Bone marrow (tissue), 2 donors: Measurements from ENCODE around the gene CCDC142.
A peak's percentile ranks its signal among the peaks of the same experiment; 100 is the strongest.
"Not testable (repeated sequence)": the region's sequence is repeated elsewhere in the genome, so short reads cannot be mapped to it uniquely, and the experiment has no call there.

Experiments used
- DNase-seq, 2 donors: peaks; one replicate each; lab custom pipeline; 2025; lab: John Stamatoyannopoulos, UW

The CCDC142 gene

DNA sequence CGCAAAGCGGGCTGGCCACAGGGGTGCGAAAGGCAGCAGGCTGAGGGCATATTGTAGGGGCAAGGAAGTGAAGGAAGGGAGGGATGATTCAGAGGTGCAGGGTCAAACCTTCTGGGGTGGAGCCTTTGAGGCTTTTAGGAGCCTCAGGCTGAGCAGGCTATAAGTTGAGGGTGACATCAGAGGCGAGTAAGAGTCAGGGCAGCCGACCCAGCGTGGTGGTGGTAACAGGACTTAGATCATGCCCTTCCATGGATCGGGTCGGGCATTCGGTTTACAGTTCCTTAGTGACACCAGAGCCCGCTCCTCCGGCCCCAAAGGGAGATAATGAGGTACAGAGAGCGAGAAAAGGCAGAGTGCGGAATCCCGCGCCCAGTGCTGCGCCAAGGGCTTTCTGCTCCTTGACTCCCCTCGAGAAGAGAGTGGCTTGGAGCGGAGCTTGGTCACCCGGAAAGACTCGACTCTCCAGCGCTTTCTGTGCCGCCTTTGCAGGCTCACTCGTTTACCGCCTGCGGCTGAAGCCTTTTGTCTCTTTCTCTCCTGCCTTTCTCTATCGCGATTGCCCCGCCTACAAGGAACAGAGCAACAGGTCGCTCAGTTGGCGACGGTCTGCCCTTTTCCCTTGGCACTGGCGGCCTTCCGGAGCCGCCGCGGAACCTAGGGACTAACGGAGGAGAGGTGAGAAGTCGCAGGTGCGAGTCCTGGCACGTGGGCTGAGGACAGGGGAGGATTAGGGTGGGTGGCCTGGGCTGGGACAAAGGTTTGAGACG lies 15.9 kb upstream of the CCDC142 start:
- peak; percentile 21 to 43 for DNase-seq

DNA sequence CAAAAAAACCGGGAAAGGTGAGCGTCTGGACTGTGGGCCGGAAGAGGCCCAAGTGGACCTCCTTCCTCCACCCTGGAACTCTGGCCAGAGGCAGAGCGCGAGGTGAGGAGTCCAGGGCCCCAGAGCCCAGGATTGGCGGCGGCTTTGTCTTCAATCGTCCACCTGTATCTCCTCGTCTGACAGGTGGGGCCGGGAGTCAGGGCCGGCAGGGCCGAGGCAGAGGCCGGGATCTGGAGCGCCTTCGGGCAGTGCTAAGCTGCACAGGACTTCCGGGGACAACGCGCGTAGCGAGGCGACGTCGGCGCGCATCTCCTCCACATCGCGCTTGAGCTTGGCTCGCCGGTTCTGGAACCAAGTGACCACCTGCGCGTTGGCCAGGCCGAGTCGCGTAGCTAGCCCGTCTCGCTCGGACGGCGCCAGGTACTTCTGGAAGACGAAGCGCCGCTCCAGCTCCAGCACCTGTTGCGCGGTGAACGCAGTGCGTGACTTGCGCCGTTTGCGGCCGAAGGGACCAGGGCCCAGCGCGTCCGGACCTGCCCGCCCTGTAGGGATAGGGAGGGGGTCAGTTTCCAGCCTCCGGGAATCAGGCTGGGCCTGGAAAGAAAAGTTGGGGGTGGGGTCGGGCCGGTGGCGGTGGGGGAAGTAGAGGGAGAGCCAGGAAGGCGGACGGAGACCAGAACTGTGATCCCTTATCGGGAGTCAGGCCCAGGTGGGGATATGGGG lies 15.1 kb upstream of the CCDC142 start:
- DNase-seq: no peak

DNA sequence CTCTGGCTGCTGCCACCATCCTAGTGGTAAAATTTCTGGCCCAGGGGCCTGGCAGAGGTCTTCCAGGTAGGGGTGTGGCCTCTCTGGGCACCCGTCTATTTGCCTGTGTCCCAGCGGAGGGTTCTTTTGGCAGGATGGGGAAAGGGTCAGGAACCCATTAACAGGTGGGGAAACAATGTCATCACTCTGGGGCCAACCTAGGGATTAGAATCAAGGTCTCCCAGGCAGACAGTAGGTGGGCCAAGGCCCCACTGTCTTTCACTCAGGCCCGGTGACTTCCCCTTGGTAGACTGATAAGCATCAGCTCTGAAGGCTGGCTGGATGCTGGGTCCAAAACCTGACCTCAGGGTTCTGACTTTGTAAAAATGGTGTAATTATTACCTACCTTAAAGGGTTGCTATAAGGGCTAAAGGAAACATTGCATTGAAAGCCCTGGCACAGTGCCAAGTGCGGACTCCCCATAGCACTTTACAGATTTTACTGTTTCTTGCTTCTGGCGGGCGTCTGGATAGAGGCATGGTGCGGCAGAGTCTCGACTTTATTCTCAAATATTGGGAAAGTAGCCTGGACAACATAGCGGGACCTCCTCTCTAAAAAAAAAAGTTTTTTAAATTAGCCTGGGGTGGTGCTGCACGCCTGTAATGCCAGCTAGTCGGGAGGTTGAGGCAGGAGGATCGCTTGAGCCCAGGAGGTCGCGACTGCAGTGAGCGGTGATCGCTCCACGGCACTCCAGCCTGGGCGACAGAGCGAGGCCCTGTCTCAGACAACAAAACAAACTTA lies 14.4 kb upstream of the CCDC142 start:
- DNase-seq: no peak

DNA sequence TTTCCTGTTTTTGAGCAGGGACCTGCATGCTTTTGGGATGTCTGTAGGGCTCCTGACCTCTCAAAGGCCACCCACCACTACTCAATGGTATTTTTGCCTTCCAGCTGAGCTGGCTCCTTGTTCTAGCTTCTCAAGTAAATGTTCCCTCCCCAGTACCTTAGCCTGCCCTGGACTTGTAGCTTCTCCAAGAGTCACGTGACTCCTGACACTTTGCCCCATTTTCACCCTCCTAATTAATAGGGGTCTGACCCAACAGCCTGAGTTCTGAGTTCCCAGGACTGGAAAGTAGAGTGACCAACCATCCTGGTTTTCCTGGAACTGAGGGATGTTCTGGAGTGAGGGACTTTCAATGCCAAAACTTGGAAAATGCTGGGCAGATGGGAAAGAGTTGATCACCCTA lies 12.6 kb upstream of the CCDC142 start:
- DNase-seq: no peak

DNA sequence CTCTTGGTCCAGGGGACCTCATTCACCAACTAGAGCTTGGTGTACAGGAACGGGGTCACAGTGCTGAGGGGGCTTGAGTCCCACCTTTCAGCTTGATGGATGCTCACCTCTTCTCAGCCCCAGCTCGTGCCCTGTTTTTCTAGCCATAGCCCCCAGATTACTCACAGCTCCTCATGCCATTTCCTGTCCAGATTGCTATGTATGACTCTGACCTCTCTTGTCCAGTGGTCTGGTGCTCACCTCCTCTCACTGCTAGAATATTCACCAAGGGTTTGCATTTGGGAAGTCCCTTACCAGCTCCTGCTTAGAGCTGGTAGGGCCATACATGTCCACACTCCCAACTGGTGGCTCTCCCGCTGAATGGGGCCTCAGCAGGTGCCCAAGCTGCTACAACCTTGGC lies 10.7 kb upstream of the CCDC142 start:
- DNase-seq: no peak

DNA sequence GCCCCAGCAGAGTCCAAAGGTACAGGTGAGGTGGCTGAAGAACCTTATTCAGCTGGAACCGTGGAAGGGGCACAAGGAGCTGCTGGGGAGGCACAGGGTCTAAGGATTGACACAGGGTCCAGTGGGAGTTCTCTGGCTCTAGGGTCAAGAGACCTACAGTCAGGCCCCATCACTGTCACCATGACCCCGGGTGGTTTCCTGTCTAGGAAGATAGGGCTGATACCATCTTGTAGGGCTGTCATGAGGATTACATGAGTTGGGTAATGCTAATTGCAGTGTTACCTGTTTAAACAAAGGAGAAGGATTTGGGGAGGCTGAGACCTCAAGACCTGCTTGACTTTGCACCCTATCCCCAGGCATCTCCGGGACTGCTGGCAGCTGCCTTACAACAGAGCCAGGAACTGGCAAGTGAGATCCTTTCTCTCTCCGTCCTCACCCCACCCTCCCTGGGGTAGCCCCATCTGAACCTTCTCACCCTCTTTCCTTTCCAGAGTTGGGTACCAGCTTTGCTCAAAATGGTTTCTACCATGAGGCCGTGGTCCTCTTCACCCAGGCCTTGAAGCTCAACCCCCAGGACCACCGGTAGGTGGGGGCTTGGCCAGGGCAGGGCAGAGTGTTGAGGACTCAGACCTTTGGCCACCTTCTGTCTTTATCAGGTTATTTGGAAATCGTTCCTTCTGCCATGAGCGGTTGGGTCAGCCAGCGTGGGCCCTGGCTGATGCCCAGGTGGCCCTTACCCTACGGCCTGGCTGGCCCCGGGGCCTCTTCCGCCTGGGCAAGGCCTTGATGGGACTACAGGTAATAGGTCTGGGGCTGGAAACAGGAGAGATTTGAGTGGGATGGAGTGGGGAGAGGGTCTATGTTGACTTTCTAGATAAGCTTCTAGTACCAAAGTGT lies 9.1 kb upstream of the CCDC142 start:
- no peak for DNase-seq

DNA sequence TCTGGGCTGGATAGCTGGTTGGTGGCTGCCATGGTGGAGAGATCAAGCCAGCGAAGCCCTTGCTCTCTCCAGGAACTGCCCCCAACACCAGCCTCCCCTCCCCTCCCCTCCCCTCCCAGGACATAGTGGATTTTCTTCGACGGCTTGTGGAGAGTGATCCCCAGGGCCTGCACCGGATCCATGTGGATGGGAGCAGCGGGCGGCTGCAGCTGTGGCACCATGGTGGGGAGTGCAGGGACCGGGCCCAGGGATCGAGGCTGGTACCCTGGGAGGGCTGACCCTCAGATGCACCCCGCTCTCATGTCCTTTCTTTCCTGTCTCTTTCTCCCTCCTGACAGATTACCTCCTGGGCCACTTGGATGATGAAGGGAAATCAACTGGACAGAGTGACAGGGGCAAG lies 7.1 kb upstream of the CCDC142 start:
- no peak for DNase-seq

DNA sequence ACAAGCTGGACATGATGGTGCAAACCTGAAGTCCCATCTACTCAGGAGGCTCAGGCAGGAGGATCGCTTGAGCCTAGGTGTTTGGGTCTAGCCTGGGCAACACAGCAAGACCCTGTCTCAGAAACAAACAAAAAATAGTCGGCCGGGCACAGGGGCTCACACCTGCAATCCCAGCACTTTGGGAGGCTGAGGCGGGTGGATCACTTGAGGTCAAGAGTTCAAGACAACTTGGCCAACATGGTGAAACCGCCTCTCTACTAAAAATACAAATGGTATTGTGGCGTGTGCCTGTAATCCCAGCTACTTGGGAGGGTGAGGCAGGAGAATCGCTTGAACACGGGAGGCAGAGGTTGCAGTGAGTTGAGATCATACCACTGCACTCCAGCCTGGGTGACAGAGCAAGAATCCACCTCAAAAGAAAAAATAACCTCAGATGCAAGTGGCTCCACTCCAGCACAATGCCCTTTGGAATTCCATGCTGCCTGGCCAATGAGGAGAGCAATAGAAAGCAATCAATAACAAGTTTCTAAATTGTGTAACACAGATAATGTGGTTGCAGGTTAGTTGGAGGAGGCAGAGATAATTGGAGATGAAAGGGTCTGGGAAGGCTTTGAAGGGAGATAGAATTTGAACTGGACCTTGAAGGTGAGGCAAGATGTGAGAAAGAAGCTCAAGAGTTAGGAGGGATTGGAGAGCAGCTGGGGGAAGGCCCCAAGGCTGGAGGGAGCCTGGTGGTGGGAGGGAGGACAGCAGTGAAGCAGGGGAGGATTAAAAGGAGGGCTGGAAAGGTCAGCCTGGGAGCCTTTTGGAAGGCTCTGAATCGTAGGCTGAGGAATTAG lies 6.1 kb upstream of the CCDC142 start:
- no peak for DNase-seq

DNA sequence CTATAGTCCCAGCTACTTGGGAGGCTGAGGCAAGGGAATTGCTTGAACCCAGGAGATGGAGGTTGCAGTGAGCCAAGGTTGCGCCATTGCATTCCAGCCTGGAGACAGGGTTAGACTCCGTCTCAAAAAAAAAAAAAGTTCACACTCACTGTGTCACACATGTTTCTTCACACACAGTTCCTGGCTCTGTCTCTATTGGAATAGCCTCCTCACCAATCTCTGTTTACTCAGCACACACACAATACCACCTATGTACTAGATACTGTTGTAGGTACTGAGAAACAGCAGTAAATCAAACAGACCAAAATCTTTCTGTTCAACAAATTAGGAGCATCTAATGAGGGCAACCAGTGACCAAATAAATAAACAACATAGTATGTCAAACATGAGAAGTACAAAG lies 3.3 kb upstream of the CCDC142 start:
- no peak for DNase-seq

DNA sequence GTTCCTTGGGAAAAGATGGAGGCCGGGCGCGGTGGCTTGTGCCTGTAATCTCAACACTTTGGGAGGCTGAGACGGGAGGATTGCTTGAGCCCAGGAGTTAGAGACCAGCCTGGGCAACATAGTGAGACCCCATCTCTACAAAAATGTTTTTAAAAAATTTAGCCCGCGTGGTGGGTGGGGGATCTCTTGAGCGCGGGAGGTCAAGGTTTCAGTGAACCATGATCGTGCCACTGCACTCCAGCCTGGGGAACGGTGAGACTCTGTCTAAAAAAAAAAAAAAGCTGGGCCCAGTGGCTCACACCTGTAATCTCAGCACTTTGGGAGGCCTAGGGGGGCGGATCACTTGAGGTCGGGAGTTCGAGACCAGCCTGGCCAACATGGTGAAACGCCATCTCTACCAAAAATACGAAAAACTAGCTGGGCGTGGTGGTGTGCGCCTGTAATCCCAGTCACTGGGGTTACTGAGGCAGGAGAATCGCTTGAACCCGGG lies 922 bp upstream of the CCDC142 start:
- not testable (repeated sequence) for DNase-seq

DNA sequence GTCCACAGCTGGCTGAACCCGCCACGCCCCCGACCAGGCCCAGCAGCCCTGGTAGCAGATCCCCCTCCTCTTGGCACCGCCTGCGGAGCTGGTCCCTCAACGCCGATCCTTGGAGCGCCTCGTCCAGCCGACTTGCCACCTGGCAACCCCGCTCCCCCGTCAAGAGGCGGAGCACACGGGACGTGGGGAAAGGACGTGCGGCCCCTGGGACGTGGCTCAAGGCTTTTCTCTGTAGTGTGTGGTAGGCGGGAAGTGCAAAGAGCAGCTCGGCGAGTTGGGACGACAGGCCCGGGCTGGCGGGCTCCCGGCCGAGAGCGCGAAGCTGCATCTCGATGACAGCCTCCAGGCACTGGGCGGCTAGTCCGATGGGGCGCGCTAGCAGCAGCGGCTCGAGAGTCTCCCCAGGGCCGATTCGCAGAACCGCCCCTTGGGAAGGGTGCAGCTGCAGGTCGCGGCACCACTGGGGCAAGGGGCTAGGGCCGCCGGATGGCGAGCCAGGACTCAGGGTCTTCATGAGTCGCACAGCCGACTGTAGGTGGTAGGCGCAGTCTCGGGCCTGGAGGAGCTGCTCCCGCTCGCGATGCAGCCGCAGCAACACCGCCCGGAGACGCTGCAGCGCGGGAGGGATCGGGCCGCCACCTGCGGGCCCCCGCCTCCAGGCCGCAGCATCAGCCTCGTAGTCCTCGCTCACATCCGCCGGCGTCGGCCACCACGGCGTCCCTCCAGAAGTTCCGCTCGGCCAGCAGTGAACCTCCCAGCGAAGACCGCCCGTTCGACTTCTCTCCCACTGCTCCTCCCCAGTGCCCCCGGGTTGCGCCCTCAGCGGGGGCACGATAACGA lies 617 bp downstream of the CCDC142 start:
- DNase-seq: peak; percentile 63 to 81

DNA sequence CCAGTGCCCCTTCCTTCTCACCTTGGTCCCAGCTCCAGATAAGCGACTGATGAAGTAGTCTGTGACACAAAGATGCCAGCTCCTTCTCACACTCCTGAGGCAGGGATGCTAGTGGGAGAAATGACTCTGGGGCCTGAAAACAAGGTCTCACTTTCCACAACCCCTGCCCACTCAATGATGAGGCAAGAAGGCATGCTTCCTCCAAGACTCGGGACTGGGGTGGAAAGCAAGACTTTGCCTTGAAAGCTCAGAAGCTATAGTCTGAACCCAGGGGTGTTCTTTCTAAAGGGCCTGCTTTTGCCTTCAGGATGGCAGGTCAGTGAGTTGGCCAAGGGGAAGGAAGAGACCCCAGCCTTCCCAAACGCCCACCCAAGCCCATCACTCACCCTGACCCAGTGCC lies 1.4 kb downstream of the CCDC142 start:
- DNase-seq: no peak

DNA sequence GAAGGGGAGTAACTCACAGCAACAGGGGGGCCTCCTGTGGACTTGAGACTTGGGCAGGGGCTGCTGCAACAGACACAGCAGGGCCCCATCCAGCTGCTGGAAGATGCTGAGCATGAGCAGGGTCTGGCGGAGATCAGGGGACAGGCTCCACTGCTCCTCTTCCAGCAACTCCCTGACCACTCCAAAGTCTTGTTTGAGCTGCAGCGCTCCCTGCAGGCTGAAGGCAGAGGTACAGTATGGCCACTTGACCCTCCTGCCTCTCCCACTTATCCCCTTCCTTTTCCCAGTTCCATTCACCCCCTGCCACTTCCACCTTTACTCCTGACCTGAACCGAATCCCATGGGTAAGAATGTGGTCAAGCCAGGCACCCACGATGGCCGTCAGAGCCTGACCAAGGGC lies 7.9 kb downstream of the CCDC142 start:
- no peak for DNase-seq

DNA sequence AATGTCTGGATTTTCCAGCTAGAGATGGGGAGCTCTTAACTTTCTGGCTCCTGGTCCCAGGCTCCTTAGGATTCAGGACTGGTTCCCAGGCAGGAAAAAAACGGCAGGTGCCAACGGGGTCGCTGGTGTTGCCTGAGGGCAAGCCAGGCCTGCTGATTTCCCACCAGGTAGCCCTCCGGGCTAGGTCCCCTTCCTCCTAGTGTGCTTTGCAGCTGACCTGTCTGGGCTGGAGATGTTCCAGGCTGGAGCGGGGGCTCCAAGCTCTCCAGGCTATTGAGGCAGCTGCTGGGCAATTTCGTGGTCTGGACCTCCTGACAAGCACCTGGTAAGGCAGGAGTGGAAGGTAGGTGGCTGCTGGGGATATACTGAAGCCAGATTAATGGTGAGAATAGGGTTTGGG lies 8.3 kb downstream of the CCDC142 start:
- DNase-seq: no peak

DNA sequence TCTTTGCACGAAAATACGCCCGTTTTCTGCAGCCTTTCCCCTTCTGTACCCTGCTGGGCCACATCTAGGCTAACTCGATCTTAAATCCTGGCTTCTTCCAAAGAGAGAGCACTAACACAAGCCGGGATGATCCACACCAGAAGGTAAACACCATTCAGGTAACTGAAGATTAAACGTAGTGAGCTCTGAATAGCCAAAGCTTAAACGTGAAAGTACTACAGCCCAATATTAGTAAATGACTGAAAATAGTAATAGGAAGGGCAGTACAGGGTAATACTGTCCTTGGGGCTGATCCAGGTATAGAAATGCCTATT lies 9.9 kb downstream of the CCDC142 start:
- DNase-seq: no peak

DNA sequence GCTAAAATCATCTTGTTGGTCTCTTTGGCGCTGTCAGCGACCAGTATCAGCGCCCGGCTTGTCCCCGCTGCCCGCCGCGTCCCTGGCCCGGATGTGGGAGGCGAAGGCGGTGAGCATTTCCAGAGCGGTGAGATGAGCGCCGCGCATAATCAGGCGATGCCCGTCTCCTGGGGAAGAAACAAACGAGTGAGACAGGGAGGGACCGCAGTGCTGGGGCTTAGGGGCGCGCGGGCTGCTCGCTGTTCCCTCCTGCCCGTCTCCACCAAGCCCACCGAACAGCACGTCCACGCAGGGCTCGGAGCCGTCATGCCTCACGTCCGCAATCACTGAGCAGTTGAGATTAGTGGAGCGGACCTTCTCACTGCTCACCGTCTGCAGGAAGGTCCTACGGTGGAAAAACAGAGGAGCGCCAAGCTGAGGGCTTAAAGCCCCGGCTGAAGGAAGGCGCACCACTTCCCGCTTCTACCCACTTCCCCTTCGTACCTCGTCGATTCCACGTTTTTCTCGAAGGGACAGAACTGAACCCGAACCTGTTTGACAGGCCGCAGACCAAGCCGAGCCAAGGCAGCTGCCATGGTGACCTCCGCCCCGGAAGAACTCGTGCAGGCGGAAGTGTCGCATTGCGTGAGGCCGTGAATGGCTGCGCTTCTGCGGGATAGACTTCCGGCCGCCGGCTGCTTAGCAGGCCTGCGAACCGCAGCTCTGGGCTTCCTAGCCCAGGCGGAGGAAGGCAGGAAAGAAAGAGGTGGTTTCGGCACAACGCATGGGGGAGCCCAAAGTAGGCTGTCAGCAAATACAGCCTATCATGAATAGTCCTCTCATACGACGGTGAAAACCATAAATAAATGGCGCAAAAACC lies 10.5 kb downstream of the CCDC142 start, which contains the start of gene MRPL53:
Gene MRPL53 (minus strand): TSS at position 595 of the 859 bp plus-strand sequence. CDS start 20 bp downstream, at position 575.
- peak; percentile 75 to 87 for DNase-seq

DNA sequence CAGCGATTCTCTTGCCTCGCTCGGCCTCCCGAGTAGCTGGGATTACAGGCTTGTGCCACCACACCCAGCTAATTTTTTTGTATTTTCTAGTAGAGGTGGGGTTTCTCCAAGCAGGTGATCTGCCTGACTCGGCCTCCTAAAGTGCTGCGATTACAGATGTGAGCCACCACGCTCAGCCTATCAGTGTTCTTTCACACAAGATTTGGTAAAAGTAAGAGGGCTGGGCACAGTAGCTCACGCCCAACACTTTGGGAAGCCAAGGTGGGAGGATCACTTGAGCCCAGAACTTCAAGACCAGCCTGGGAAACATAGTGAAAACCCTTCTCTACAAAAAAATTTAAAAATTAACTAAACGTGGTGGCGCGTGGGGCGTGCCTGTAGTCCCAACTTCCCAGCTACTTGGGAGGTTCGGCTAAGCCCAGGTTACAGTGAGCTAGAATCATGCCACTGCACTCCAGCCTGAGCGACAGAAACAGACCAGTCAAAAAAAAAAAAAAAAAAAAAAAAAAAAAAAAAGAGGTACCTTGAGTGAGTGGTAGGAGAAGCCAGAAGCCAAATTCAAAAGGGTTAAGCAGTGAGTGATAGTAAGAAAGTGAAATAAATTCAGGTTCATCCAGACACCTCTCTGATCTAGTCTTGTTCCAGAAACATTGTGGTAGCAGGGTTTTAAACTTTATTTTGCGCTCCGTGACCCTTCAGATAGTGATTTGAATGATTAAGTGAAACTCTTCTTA lies 11.3 kb downstream of the CCDC142 start:
- DNase-seq: no peak

DNA sequence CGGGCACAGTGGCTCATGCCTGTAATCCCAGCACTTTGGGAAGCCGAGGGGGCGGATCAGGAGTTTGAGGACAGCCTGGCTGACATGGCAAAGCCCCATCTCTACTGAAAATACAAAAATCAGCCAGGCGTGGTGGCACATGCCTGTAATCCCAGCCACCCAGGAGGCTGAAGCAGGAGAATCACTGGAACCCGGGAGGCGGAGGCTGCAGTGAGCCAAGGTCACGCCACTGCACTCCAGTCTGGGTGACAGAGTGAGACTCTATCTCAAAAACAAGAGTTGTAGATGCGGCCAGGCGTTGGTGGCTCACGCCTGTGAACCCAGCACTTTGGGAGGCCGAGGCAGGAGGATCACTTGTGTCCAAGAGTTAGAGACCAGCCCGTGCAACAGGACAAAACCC lies 12.1 kb downstream of the CCDC142 start:
- not testable (repeated sequence) for DNase-seq
